ENCODE data around the gene NRIP3.

DNA sequence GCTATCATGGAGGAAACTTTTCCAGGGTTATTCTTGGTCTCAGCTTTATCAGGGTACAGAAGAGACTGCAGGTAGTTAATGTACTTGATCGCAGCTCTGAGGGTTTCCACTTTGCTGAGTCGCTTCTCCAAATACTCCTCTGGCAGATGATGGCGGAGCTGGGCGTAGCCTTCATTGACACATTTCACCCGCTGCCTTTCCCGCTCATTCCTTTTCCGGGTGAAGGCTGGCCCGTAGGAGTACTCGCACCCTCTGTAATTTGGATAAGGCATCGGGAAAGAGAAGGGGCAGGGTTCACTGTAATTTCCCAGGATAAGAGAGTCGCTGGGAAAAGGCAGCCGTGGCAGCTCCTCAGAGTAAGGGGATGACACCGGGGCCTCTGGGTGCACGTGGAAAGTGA, 66.1 kb downstream of the NRIP3 start:
- TF ChIP-seq CTCF (conservative IDR thresholded peaks at IDR 0.05; ENCODE audit: low read depth, low read length) = no peak
- no peak for TF ChIP-seq EZH2phosphoT487 (IDR thresholded peaks at IDR 0.05; ENCODE audit: borderline replicate concordance, low read length)
- TF ChIP-seq EZH2 (IDR thresholded peaks at IDR 0.05; ENCODE audit: low read length, unreplicated experiment) = no peak

Data from PC-3 (cell line).